C4-2B (cell line): Measurements from ENCODE around the gene CDK6.

Source experiments
- H3K27ac ChIP-seq: fragments of 450-650 bp; 2 replicates; pipeline ENCODE4 v1.5.1; 2017
- CTCF ChIP-seq: fragments of 450-650 bp; conservative IDR thresholded peaks from 2 replicates; pipeline ENCODE4 v1.5.1; 2017; ENCODE audit warnings: mild to moderate bottlenecking
- ZFX ChIP-seq: fragments of 450-650 bp; IDR thresholded peaks from 2 replicates; pipeline ENCODE4 v1.6.1; 2017

The CDK6 gene

GRCh38 chr7:92644406-92645113 lies 191.8 kb downstream of the CDK6 start:
- TF ChIP-seq ZFX (no peak), CTCF (no peak)
- H3K27ac ChIP-seq, result no peak overlapping the region

- no peak for TF ChIP-seq CTCF
- no peak for TF ChIP-seq ZFX
- H3K27ac ChIP-seq, result no peak overlapping the region
Observed at GRCh38 chr7:92643821-92644220, 192.6 kb downstream of the CDK6 start.

GRCh38 chr7:92641921-92642511 lies 194.4 kb downstream of the CDK6 start:
- no peak overlapping the region for H3K27ac ChIP-seq
- TF ChIP-seq ZFX (no peak), CTCF (no peak)

- no peak overlapping the region for H3K27ac ChIP-seq
- TF ChIP-seq CTCF (no peak), ZFX (no peak)
Observed at GRCh38 chr7:92639966-92640365, 196.4 kb downstream of the CDK6 start.

GRCh38 chr7:92639213-92639896 lies 197.0 kb downstream of the CDK6 start:
- no peak overlapping the region for H3K27ac ChIP-seq
- TF ChIP-seq CTCF (no peak), ZFX (no peak)

GRCh38 chr7:92636018-92636560 lies 200.3 kb downstream of the CDK6 start:
- no peak overlapping the region for H3K27ac ChIP-seq
- TF ChIP-seq ZFX (no peak), CTCF (no peak)

GRCh38 chr7:92635538-92635937 lies 200.8 kb downstream of the CDK6 start:
- H3K27ac ChIP-seq, result no peak overlapping the region
- TF ChIP-seq ZFX (no peak), CTCF (no peak)
